COR-L47 (cell line): ENCODE measurements around the gene SGK1.
"Not testable (repeated sequence)": the region's sequence is repeated elsewhere in the genome, so short reads cannot be mapped to it uniquely, and the experiment has no call there.

Source experiments
- DNase-seq: peaks from one replicate; lab custom pipeline; 2025; lab: John Stamatoyannopoulos, UW

SGK1 gene

GRCh38 chr6:134217798-134218140 is 100.1 kb downstream of the SGK1 start:
- DNase-seq: no peak

- no peak for DNase-seq
Observed at GRCh38 chr6:134217105-134217797, 100.7 kb downstream of the SGK1 start.

- no peak for DNase-seq
Observed at GRCh38 chr6:134216301-134217010, 101.5 kb downstream of the SGK1 start.

- DNase-seq: not testable (repeated sequence)
Observed at GRCh38 chr6:134213410-134213809, 104.5 kb downstream of the SGK1 start.

- no peak for DNase-seq
Observed at GRCh38 chr6:134211297-134211696, 106.6 kb downstream of the SGK1 start.

- DNase-seq: no peak
Observed at GRCh38 chr6:134207421-134207820, 110.5 kb downstream of the SGK1 start.

- no peak for DNase-seq
Observed at GRCh38 chr6:134205366-134205765, 112.5 kb downstream of the SGK1 start.

GRCh38 chr6:134204759-134205158 is 113.2 kb downstream of the SGK1 start:
- DNase-seq: not testable (repeated sequence)

- DNase-seq: no peak
Observed at GRCh38 chr6:134204031-134204430, 113.9 kb downstream of the SGK1 start.

- DNase-seq: no peak
Observed at GRCh38 chr6:134201716-134202115, 116.2 kb downstream of the SGK1 start.

GRCh38 chr6:134199848-134200606 is 117.9 kb downstream of the SGK1 start:
- DNase-seq: no peak

- no peak for DNase-seq
Observed at GRCh38 chr6:134198093-134198492, 119.8 kb downstream of the SGK1 start.

- DNase-seq: not testable (repeated sequence)
Observed at GRCh38 chr6:134197685-134198084, 120.2 kb downstream of the SGK1 start.

GRCh38 chr6:134196568-134197193 is 121.2 kb downstream of the SGK1 start:
- no peak for DNase-seq

- no peak for DNase-seq
Observed at GRCh38 chr6:134195985-134196384, 121.9 kb downstream of the SGK1 start.

- no peak for DNase-seq
Observed at GRCh38 chr6:134195164-134195906, 122.6 kb downstream of the SGK1 start.

- DNase-seq: no peak
Observed at GRCh38 chr6:134193536-134194498, 124.1 kb downstream of the SGK1 start.

GRCh38 chr6:134192609-134193008 is 125.3 kb downstream of the SGK1 start:
- DNase-seq: not testable (repeated sequence)

GRCh38 chr6:134190883-134191282 is 127.0 kb downstream of the SGK1 start:
- DNase-seq: no peak

GRCh38 chr6:134187751-134188150 is 130.2 kb downstream of the SGK1 start:
- no peak for DNase-seq

GRCh38 chr6:134187154-134187553 is 130.8 kb downstream of the SGK1 start:
- DNase-seq: no peak
